ENCODE data around the gene CAPNS1. TPM values are rescaled to one million over a fixed set of nuclear protein-coding genes. Genes with fewer than 3 reads are reported as not detected.

The CAPNS1 gene
- total and polyA plus RNA-seq, 12 donors = 94.8 to 916 (median 609) TPM

GRCh38 chr19:36144624-36145023 lies 4.8 kb downstream of the CAPNS1 start:
- no peaks in the 10 kb centered on the region for H3K27me3 ChIP-seq
- 95 to 97% (median 97%) methylated on average over 6 of the region's 6 CpGs for WGBS, 4 donors
- H3K4me1 ChIP-seq (replicated peaks in 1 of 2) = peaks cover 8% of the 10 kb centered on the region in 2 donors
- intact Hi-C loops (cut with DNase I) = no loop called here
- TF ChIP-seq CTCF (IDR thresholded peaks at IDR 0.05) = no peak
- TF ChIP-seq POLR2A (IDR thresholded peaks at IDR 0.05) = no peak
- no peaks in the 10 kb centered on the region for H3K9me3 ChIP-seq (replicated peaks in 1 of 3)
- H3K4me3 ChIP-seq = no peak overlapping the region
- no peak for DNase-seq
- no peak overlapping the region for H3K27ac ChIP-seq
- peaks cover 0 to 79% of the 10 kb centered on the region in 2 donors for H3K36me3 ChIP-seq (replicated peaks in 1 of 2)

GRCh38 chr19:36149673-36150406 lies 10.0 kb downstream of the CAPNS1 start:
- Histone ChIP-seq H3K4me1 (replicated peaks in 1 of 2) (peaks cover 6 to 13% of the 10 kb centered on the region in 2 donors), H3K4me3 (no peak overlapping the region), H3K27me3 (no peaks in the 10 kb centered on the region), H3K27ac (peak overlapping the region in 1 of 5 donors; percentile 98), H3K36me3 (replicated peaks in 1 of 2) (peaks cover 0 to 59% of the 10 kb centered on the region in 2 donors), H3K9me3 (replicated peaks in 1 of 3) (no peaks in the 10 kb centered on the region)
- TF ChIP-seq POLR2A (IDR thresholded peaks at IDR 0.05) (no peak), CTCF (IDR thresholded peaks at IDR 0.05) (no peak)
- intact Hi-C loops (cut with DNase I) = no loop called here
- no peak for DNase-seq
- WGBS, 4 donors = 83 to 85% (median 84%) methylated on average over 11 to 13 of the region's 13 CpGs

DNA sequence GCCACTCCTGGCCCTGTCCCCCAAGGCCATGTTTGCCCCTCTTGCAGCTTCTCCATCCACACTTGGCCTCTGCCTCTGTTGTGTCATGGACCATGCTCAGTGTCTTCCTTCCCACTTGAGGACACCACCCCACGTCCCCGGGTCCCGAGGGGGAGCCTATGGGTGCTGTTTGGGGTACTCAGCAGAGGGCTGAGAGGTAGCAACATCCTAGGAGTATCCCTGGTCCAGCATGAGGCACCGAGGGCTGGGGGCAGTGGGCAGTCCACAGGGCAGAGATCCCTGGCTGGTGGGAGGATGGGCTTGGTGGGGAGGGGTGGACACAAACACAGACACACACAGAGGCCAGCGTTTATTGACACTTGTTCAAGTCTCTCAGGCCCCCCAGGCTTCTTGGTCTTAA lies 10.7 kb downstream of the CAPNS1 start:
- 43 to 71% (median 64%) methylated on average over 1 to 5 of the region's 5 CpGs for WGBS, 4 donors
- no peak for DNase-seq
- intact Hi-C loops (cut with DNase I) = no loop called here
- Histone ChIP-seq H3K9me3 (replicated peaks in 1 of 3) (no peaks in the 10 kb centered on the region), H3K4me3 (no peak overlapping the region), H3K27ac (peak overlapping the region in 4 of 5 donors; percentile 93 to 98 (median 94)), H3K36me3 (replicated peaks in 1 of 2) (peaks cover 0 to 52% of the 10 kb centered on the region in 2 donors), H3K4me1 (replicated peaks in 1 of 2) (peaks cover 6 to 13% of the 10 kb centered on the region in 2 donors), H3K27me3 (no peaks in the 10 kb centered on the region)
- TF ChIP-seq POLR2A (IDR thresholded peaks at IDR 0.05) (no peak), CTCF (IDR thresholded peaks at IDR 0.05) (no peak)

- WGBS, 4 donors = 32 to 69% (median 56%) methylated on average over 14 to 47 of the region's 47 CpGs
- peaks cover 0 to 44% of the 10 kb centered on the region in 2 donors for H3K36me3 ChIP-seq (replicated peaks in 1 of 2)
- H3K4me3 ChIP-seq = peak overlapping the region in 3 of 4 donors; percentile 33 to 69 (median 55)
- H3K9me3 ChIP-seq (replicated peaks in 1 of 3) = no peaks in the 10 kb centered on the region
- H3K27me3 ChIP-seq = no peaks in the 10 kb centered on the region
- H3K4me1 ChIP-seq (replicated peaks in 1 of 2) = peaks cover 6 to 13% of the 10 kb centered on the region in 2 donors
- intact Hi-C loops (cut with DNase I) = no loop called here
- H3K27ac ChIP-seq = peak overlapping the region; percentile 93 to 98 (median 94)
- peak; percentile 63 to 89 (median 69) for DNase-seq
- TF ChIP-seq CTCF (IDR thresholded peaks at IDR 0.05) = no peak
- TF ChIP-seq POLR2A (IDR thresholded peaks at IDR 0.05) = peak; percentile 41 to 59
Measured at GRCh38 chr19:36151144-36152018, 11.5 kb downstream of the CAPNS1 start.
